Measurements from ENCODE around the gene LYRM2. TPM values are rescaled to one million over a fixed set of nuclear protein-coding genes. Genes with fewer than 3 reads are reported as not detected.

Gene LYRM2
- total RNA-seq, 1 experiment from 2014 or later: 10.5 TPM

GRCh38 chr6:89591745-89592144 lies 46.8 kb downstream of the LYRM2 start:
- ChIA-PET CTCF (no interaction called here), POLR2A (ENCODE audit: unreplicated experiment) (no interaction called here)
- H3F3A ChIP-seq (ENCODE audit: low read length, unreplicated experiment): no peaks in the 10 kb centered on the region
- no peak overlapping the region for H3K27ac ChIP-seq (ENCODE audit: low read length)
- H3K9ac ChIP-seq (ENCODE audit: low read length): no peak overlapping the region
- no peaks in the 10 kb centered on the region for H3K36me3 ChIP-seq (ENCODE audit: low read depth, low read length)
- H4K20me1 ChIP-seq (ENCODE audit: low read length): no peaks in the 10 kb centered on the region
- no peaks in the 10 kb centered on the region for H3K27me3 ChIP-seq (ENCODE audit: low read length)
- no peaks in the 10 kb centered on the region for H3K4me1 ChIP-seq (ENCODE audit: insufficient read depth, low read length)
- no TSS peak for BruUV-seq (replicated peaks)
- DNase-seq: no peak
- H3K4me2 ChIP-seq (ENCODE audit: low read length): no peak overlapping the region
- no peak for TF ChIP-seq CTCF (conservative IDR thresholded peaks at IDR 0.05; ENCODE audit: low read depth, low read length)
- no peak for TF ChIP-seq EZH2 (IDR thresholded peaks at IDR 0.05; ENCODE audit: low read length, unreplicated experiment)
- TF ChIP-seq EZH2phosphoT487 (IDR thresholded peaks at IDR 0.05; ENCODE audit: borderline replicate concordance, low read length): no peak
- H3K79me2 ChIP-seq (ENCODE audit: low read length): no peaks in the 10 kb centered on the region
- no peaks in the 10 kb centered on the region for H3K9me2 ChIP-seq (replicated peaks; ENCODE audit: low read length)
- H2AFZ ChIP-seq (ENCODE audit: low read length): no peak overlapping the region
- no peak for ATAC-seq
- intact Hi-C loops (cut with micrococcal nuclease): no loop called here
- H3K4me3 ChIP-seq (ENCODE audit: low read length): no peak overlapping the region
- no peaks in the 10 kb centered on the region for H3K9me3 ChIP-seq (ENCODE audit: low read length)

GRCh38 chr6:89590133-89590532 lies 48.4 kb downstream of the LYRM2 start:
- BruUV-seq (replicated peaks): no TSS peak
- ChIA-PET POLR2A (ENCODE audit: unreplicated experiment) (no interaction called here), CTCF (no interaction called here)
- intact Hi-C loops (cut with micrococcal nuclease): no loop called here
- no peaks in the 10 kb centered on the region for H3K9me2 ChIP-seq (replicated peaks; ENCODE audit: low read length)
- H4K20me1 ChIP-seq (ENCODE audit: low read length): no peaks in the 10 kb centered on the region
- no peak overlapping the region for H3K9ac ChIP-seq (ENCODE audit: low read length)
- H3K79me2 ChIP-seq (ENCODE audit: low read length): no peaks in the 10 kb centered on the region
- H3K4me3 ChIP-seq (ENCODE audit: low read length): no peak overlapping the region
- no peaks in the 10 kb centered on the region for H3K4me1 ChIP-seq (ENCODE audit: insufficient read depth, low read length)
- H3K4me2 ChIP-seq (ENCODE audit: low read length): no peak overlapping the region
- TF ChIP-seq EZH2phosphoT487 (IDR thresholded peaks at IDR 0.05; ENCODE audit: borderline replicate concordance, low read length): no peak
- TF ChIP-seq CTCF (conservative IDR thresholded peaks at IDR 0.05; ENCODE audit: low read depth, low read length): no peak
- no peak for TF ChIP-seq EZH2 (IDR thresholded peaks at IDR 0.05; ENCODE audit: low read length, unreplicated experiment)
- no peak overlapping the region for H3K27ac ChIP-seq (ENCODE audit: low read length)
- H3K27me3 ChIP-seq (ENCODE audit: low read length): no peaks in the 10 kb centered on the region
- H3F3A ChIP-seq (ENCODE audit: low read length, unreplicated experiment): no peaks in the 10 kb centered on the region
- no peak overlapping the region for H2AFZ ChIP-seq (ENCODE audit: low read length)
- DNase-seq (no peak), ATAC-seq (no peak)
- no peaks in the 10 kb centered on the region for H3K36me3 ChIP-seq (ENCODE audit: low read depth, low read length)
- no peaks in the 10 kb centered on the region for H3K9me3 ChIP-seq (ENCODE audit: low read length)

GRCh38 chr6:89589297-89590025 lies 49.1 kb downstream of the LYRM2 start:
- Histone ChIP-seq H4K20me1 (ENCODE audit: low read length) (no peaks in the 10 kb centered on the region), H3K4me1 (ENCODE audit: insufficient read depth, low read length) (no peaks in the 10 kb centered on the region), H3K79me2 (ENCODE audit: low read length) (no peaks in the 10 kb centered on the region), H3F3A (ENCODE audit: low read length, unreplicated experiment) (no peaks in the 10 kb centered on the region), H3K27ac (ENCODE audit: low read length) (no peak overlapping the region), H2AFZ (ENCODE audit: low read length) (no peak overlapping the region), H3K36me3 (ENCODE audit: low read depth, low read length) (no peaks in the 10 kb centered on the region), H3K9me3 (ENCODE audit: low read length) (no peaks in the 10 kb centered on the region), H3K4me2 (ENCODE audit: low read length) (no peak overlapping the region), H3K9me2 (replicated peaks; ENCODE audit: low read length) (no peaks in the 10 kb centered on the region), H3K9ac (ENCODE audit: low read length) (no peak overlapping the region), H3K4me3 (ENCODE audit: low read length) (no peak overlapping the region), H3K27me3 (ENCODE audit: low read length) (no peaks in the 10 kb centered on the region)
- ChIA-PET POLR2A (ENCODE audit: unreplicated experiment) (no interaction called here), CTCF (no interaction called here)
- no TSS peak for BruUV-seq (replicated peaks)
- intact Hi-C loops (cut with micrococcal nuclease): no loop called here
- ATAC-seq: no peak
- no peak for DNase-seq
- TF ChIP-seq CTCF (conservative IDR thresholded peaks at IDR 0.05; ENCODE audit: low read depth, low read length) (no peak), EZH2 (IDR thresholded peaks at IDR 0.05; ENCODE audit: low read length, unreplicated experiment) (no peak), EZH2phosphoT487 (IDR thresholded peaks at IDR 0.05; ENCODE audit: borderline replicate concordance, low read length) (no peak)

Data from PC-3 (cell line).